OCI-LY1 (cell line): ENCODE data around the gene MARCHF10.

Experiments used
- H2AFZ ChIP-seq: fragments of 200-600 bp; sonication (generic), shearing (Covaris generic); 2 replicates; pipeline ENCODE4 v1.6.0; 2014; ENCODE audit warnings: antibody characterized with exemption, mild to moderate bottlenecking, low read length
- H3F3A ChIP-seq: fragments of 200-600 bp; sonication (generic), shearing (Covaris generic); 2 replicates; pipeline ENCODE4 v1.6.0; 2014; ENCODE audit warnings: mild to moderate bottlenecking, antibody characterized with exemption, low read length, moderate library complexity; ENCODE audit not compliant: insufficient read depth
- H3K27ac ChIP-seq: fragments of 200-600 bp; sonication (generic); 2 replicates; pipeline ENCODE4 v1.5.1; 2014; ENCODE audit warnings: low read length, mixed run types, mild to moderate bottlenecking, low read depth; ENCODE audit not compliant: poor library complexity, severe bottlenecking
- H3K27me3 ChIP-seq: fragments of 200-600 bp; sonication (generic); 2 replicates; pipeline ENCODE4 v1.6.0; 2014; ENCODE audit warnings: antibody characterized with exemption, mild to moderate bottlenecking, low read length, moderate library complexity; ENCODE audit not compliant: insufficient read depth
- H3K36me3 ChIP-seq: fragments of 200-600 bp; sonication (generic); 2 replicates; pipeline ENCODE4 v1.6.1; 2014; ENCODE audit warnings: mild to moderate bottlenecking, antibody characterized with exemption, low read length, moderate library complexity, mixed read lengths; ENCODE audit not compliant: insufficient read depth
- H3K4me1 ChIP-seq: fragments of 200-600 bp; sonication (generic); 2 replicates; pipeline ENCODE4 v1.5.1; 2014; ENCODE audit warnings: mild to moderate bottlenecking, low read length, moderate library complexity; ENCODE audit not compliant: insufficient read depth, severe bottlenecking
- H3K4me2 ChIP-seq: fragments of 200-600 bp; sonication (generic), shearing (Covaris generic); 2 replicates; pipeline ENCODE4 v1.6.1; 2014; ENCODE audit warnings: low read length
- H3K4me3 ChIP-seq: fragments of 200-600 bp; sonication (generic); 2 replicates; pipeline ENCODE4 v1.5.1; 2014; ENCODE audit warnings: low read length, low read depth, mild to moderate bottlenecking, mixed read lengths; ENCODE audit not compliant: poor library complexity, severe bottlenecking
- H3K79me2 ChIP-seq: fragments of 200-600 bp; shearing (Covaris generic); 2 replicates; pipeline ENCODE4 v1.6.1; 2016; ENCODE audit warnings: mixed run types, low read length, mixed read lengths; ENCODE audit not compliant: insufficient read depth
- H3K9ac ChIP-seq: fragments of 200-600 bp; sonication (generic), shearing (Covaris generic); 2 replicates; pipeline ENCODE4 v1.6.1; 2014; ENCODE audit warnings: mild to moderate bottlenecking, low read length, mixed read lengths
- H3K9me2 ChIP-seq: fragments of 200-600 bp; sonication (generic), shearing (Covaris generic); 2 replicates; pipeline ENCODE4 v1.6.1; 2014; ENCODE audit warnings: low read depth, mild to moderate bottlenecking, low read length, mixed read lengths
- H3K9me3 ChIP-seq: fragments of 200-600 bp; shearing (Covaris generic); 2 replicates; pipeline ENCODE4 v1.6.1; 2014; ENCODE audit warnings: low read length, mixed read lengths
- H4K20me1 ChIP-seq: fragments of 200-600 bp; sonication (generic), shearing (Covaris generic); 2 replicates; pipeline ENCODE4 v1.6.0; 2016; ENCODE audit warnings: mild to moderate bottlenecking, low read length; ENCODE audit not compliant: insufficient read depth
- EZH2 ChIP-seq: fragments of 200-600 bp; sonication (generic), shearing (Covaris generic); IDR thresholded peaks from 2 replicates; pipeline ENCODE4 v1.8.0; 2017; ENCODE audit warnings: borderline replicate concordance, mixed run types, mild to moderate bottlenecking, antibody characterized with exemption, low read length, moderate library complexity, mixed read lengths
- TF ChIP-seq, protein P1 (sequence below): fragments of 200-600 bp; sonication (generic), shearing (Covaris generic); IDR thresholded peaks from 2 replicates; pipeline ENCODE4 v1.5.1; 2017; ENCODE audit warnings: mild to moderate bottlenecking, antibody characterized with exemption, low read length, moderate library complexity, mixed read lengths

MARCHF10 gene

DNA sequence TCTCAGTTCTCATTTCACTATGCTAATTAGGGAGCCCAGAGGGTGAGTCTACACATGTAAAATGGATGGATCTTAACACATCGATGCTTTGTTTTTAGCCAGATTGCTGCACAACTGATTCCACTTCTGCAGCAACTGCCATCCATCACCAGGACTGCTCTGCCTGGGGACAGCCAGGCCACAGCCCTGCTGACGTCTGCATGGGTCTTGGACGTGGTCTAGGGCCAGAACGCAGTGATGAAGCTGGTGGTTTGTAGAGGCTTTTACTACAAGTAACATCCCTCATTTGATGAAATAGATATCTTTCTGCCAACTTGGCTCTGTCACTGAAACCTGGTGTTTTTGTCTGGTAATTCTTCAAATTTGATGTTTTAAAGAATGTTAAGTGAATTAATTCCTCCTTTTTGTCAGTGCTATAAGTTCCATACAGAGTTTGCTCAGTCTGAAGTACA, 50.6 kb downstream of the MARCHF10 start:
- H3K4me1 ChIP-seq = no peaks in the 10 kb centered on the region
- H3K79me2 ChIP-seq = no peaks in the 10 kb centered on the region
- H3K4me2 ChIP-seq = no peak overlapping the region
- no peaks in the 10 kb centered on the region for H3K9me3 ChIP-seq
- H3K27ac ChIP-seq = no peak overlapping the region
- H3K27me3 ChIP-seq = no peaks in the 10 kb centered on the region
- no peaks in the 10 kb centered on the region for H3K9me2 ChIP-seq
- H3K36me3 ChIP-seq = no peaks in the 10 kb centered on the region
- H2AFZ ChIP-seq = no peak overlapping the region
- H4K20me1 ChIP-seq = no peaks in the 10 kb centered on the region
- no peak overlapping the region for H3K9ac ChIP-seq
- TF ChIP-seq, protein P1, sequence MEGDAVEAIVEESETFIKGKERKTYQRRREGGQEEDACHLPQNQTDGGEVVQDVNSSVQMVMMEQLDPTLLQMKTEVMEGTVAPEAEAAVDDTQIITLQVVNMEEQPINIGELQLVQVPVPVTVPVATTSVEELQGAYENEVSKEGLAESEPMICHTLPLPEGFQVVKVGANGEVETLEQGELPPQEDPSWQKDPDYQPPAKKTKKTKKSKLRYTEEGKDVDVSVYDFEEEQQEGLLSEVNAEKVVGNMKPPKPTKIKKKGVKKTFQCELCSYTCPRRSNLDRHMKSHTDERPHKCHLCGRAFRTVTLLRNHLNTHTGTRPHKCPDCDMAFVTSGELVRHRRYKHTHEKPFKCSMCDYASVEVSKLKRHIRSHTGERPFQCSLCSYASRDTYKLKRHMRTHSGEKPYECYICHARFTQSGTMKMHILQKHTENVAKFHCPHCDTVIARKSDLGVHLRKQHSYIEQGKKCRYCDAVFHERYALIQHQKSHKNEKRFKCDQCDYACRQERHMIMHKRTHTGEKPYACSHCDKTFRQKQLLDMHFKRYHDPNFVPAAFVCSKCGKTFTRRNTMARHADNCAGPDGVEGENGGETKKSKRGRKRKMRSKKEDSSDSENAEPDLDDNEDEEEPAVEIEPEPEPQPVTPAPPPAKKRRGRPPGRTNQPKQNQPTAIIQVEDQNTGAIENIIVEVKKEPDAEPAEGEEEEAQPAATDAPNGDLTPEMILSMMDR = no peak
- no peak for TF ChIP-seq EZH2
- H3K4me3 ChIP-seq = no peak overlapping the region
- no peaks in the 10 kb centered on the region for H3F3A ChIP-seq

DNA sequence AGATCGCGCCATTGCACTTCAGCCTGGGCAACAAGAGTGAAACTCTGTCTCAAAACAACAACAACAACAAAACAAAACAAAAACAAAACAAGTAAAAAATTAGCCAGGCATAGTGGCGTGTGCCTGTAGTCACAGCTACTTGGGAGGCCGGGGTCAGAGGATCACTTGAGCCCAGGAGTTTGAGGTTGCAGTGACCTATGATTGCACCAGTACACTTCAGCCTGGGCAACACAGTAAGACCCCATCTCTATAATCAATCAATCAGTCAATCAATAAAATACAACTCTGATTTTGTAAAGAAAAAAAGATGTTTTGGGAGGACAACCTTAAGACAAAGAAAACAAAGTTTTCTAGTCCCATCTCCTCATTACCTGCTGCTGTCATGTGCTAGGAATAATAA, 51.9 kb downstream of the MARCHF10 start:
- TF ChIP-seq EZH2 = no peak
- TF ChIP-seq, protein P1 = no peak
- no peak overlapping the region for H2AFZ ChIP-seq
- no peak overlapping the region for H3K9ac ChIP-seq
- H3K36me3 ChIP-seq = no peaks in the 10 kb centered on the region
- H3K9me2 ChIP-seq = no peaks in the 10 kb centered on the region
- H3K27ac ChIP-seq = no peak overlapping the region
- no peak overlapping the region for H3K4me2 ChIP-seq
- no peaks in the 10 kb centered on the region for H3K4me1 ChIP-seq
- H3K27me3 ChIP-seq = no peaks in the 10 kb centered on the region
- H3F3A ChIP-seq = no peaks in the 10 kb centered on the region
- H3K9me3 ChIP-seq = no peaks in the 10 kb centered on the region
- H3K4me3 ChIP-seq = no peak overlapping the region
- no peaks in the 10 kb centered on the region for H3K79me2 ChIP-seq
- H4K20me1 ChIP-seq = no peaks in the 10 kb centered on the region

DNA sequence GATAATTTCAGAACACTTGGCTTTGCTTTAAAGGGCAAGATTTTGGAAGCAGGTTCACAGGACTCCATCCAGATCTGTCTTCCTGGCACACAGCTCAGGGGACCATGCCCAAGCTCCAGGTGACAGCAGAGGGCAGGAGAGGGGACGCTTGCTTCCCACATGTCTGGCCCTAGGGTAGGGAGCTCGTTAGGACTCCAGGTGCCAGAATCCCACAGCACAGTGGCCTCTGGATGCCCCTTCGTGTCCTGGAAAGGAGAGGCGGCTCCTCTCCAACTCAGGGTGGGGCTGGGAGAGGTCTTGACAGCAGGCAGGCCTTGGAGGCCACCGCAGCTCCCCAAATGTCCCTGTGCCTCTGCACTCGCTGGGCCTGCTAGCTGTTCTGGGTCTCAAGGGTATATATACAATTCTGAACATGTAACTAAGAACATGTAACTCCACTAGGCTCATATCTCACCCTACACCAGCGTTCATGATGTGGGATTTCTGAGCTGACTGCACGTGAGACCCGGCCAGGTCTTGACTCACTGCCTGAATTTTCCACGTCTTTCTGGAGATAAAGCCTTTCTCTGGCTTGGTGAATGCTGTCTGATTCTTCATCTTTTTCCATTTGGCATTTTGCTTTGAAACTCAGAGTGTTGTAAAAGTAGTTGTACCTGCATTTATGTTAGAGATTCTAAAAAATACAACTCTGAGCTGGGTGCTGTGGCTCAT, 52.8 kb downstream of the MARCHF10 start:
- Histone ChIP-seq H3K9me2 (no peaks in the 10 kb centered on the region), H3K27ac (no peak overlapping the region), H3K9ac (no peak overlapping the region), H2AFZ (no peak overlapping the region), H3K9me3 (no peaks in the 10 kb centered on the region), H3F3A (no peaks in the 10 kb centered on the region), H4K20me1 (no peaks in the 10 kb centered on the region), H3K79me2 (no peaks in the 10 kb centered on the region), H3K4me2 (no peak overlapping the region), H3K27me3 (no peaks in the 10 kb centered on the region), H3K4me1 (no peaks in the 10 kb centered on the region), H3K36me3 (no peaks in the 10 kb centered on the region), H3K4me3 (no peak overlapping the region)
- TF ChIP-seq, protein P1 = no peak
- no peak for TF ChIP-seq EZH2
